Measurements from ENCODE around the gene TAMM41. TPM values are rescaled to one million over a fixed set of nuclear protein-coding genes. Genes with fewer than 3 reads are reported as not detected.

Gene TAMM41
- total RNA-seq, 1 donor from 2014 or later = 13.9 TPM

DNA sequence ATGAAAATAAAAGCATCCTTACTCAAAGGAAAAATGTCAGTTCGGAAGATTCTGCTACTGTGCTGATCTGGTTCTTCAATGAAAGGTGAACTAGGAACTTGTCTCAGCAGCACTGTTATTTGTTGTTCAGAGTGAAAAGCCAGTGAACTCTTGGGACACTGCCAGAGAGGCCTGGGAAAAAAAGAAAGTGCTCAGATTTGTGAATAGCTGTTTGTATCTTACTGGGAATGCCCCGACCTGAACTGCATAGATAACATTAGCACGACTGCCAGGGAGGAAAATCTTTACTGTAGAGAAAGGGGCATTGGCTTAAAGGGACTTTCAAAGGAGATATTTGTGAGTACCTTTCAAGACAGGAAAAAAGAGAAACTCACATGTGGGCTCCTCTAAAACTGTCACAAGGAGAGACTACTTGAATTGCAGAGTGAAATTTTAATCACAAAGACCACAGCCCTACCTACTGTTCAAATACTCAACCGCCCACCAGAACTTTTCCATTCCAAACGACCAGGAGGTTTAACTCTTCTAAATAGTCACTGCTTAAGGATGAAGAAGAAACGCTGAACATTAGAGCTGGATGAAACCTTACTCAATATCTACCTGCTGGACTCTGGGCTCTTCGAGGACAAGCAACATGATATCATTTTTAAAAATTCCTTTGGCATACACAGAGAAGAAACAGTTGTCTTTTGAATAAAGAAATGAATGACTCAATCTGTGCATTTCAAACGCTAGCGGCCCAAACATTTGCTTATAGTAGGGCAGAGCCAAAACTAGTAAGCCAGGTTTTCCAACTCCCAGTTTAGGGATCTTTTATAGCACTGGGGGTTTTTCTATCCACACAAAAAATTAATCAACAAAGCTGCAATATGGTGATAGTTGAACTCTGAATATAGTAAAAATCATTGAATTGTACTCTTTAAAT, 13.4 kb downstream of the TAMM41 start:
- no peak for DNase-seq (ENCODE audit: low read depth)
- no peaks in the 10 kb centered on the region for H3K9me3 ChIP-seq (ENCODE audit: insufficient read depth, low read depth, low read length)
- no peaks in the 10 kb centered on the region for H3K27me3 ChIP-seq (ENCODE audit: insufficient read depth, low read length)
- no peak overlapping the region for H3K4me2 ChIP-seq (ENCODE audit: low read length)
- TF ChIP-seq, protein P1, sequence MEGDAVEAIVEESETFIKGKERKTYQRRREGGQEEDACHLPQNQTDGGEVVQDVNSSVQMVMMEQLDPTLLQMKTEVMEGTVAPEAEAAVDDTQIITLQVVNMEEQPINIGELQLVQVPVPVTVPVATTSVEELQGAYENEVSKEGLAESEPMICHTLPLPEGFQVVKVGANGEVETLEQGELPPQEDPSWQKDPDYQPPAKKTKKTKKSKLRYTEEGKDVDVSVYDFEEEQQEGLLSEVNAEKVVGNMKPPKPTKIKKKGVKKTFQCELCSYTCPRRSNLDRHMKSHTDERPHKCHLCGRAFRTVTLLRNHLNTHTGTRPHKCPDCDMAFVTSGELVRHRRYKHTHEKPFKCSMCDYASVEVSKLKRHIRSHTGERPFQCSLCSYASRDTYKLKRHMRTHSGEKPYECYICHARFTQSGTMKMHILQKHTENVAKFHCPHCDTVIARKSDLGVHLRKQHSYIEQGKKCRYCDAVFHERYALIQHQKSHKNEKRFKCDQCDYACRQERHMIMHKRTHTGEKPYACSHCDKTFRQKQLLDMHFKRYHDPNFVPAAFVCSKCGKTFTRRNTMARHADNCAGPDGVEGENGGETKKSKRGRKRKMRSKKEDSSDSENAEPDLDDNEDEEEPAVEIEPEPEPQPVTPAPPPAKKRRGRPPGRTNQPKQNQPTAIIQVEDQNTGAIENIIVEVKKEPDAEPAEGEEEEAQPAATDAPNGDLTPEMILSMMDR (IDR thresholded peaks at IDR 0.05; ENCODE audit: insufficient read depth, low read depth, low read length) = no peak
- TF ChIP-seq EZH2 (IDR thresholded peaks at IDR 0.05; ENCODE audit: insufficient read depth, low read length) = no peak
- no peak overlapping the region for H2AFZ ChIP-seq (ENCODE audit: low read depth, low read length)
- Mint-ChIP-seq H3K36me3 (ENCODE audit: low read depth, unreplicated experiment) (peaks cover 14% of the 10 kb centered on the region), H3K27ac (ENCODE audit: unreplicated experiment) (no peak overlapping the region), H3K4me3 (ENCODE audit: unreplicated experiment) (no peak overlapping the region), H3K4me1 (ENCODE audit: low read depth, unreplicated experiment) (peaks cover 7% of the 10 kb centered on the region), H3K9me3 (ENCODE audit: unreplicated experiment) (no peaks in the 10 kb centered on the region), H3K27me3 (ENCODE audit: low read depth, unreplicated experiment) (no peaks in the 10 kb centered on the region)
- H3K4me3 ChIP-seq (ENCODE audit: insufficient read depth, low read depth, low read length) = no peak overlapping the region
- no peak overlapping the region for H3K27ac ChIP-seq (ENCODE audit: low read depth, low read length)
- FAIRE-seq = no peak
- no peaks in the 10 kb centered on the region for H3K79me2 ChIP-seq (ENCODE audit: insufficient read depth, low read length)
- no peaks in the 10 kb centered on the region for H3K4me1 ChIP-seq (ENCODE audit: insufficient read depth, low read length)
- peaks cover 14% of the 10 kb centered on the region for H4K20me1 ChIP-seq (ENCODE audit: insufficient read depth, low read length)
- H3K9ac ChIP-seq (ENCODE audit: low read length) = no peak overlapping the region
- H3K36me3 ChIP-seq (ENCODE audit: insufficient read depth, low read length) = peaks cover 32% of the 10 kb centered on the region

DNA sequence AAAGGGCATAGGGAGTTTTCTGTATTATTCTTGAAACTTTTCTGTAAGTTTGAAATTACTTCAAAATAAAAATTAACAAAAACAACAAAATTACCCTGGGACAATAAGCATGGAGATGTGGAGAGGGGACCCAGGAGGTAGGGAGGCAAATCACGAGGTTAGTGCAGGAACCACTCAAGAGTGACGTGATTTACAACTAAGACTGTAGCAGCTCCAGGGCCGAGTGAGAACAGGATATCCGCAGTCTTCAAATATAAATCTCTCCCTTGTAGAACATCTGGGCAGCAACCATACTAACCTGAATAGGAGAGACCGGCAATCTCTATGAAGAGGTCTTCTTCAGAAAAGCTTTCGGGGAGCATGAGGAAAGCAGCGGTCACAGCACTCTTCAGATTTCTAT, 17.3 kb downstream of the TAMM41 start:
- Mint-ChIP-seq H3K4me3 (ENCODE audit: unreplicated experiment) (no peak overlapping the region), H3K27ac (ENCODE audit: unreplicated experiment) (no peak overlapping the region), H3K27me3 (ENCODE audit: low read depth, unreplicated experiment) (no peaks in the 10 kb centered on the region), H3K36me3 (ENCODE audit: low read depth, unreplicated experiment) (peaks cover 14% of the 10 kb centered on the region), H3K9me3 (ENCODE audit: unreplicated experiment) (no peaks in the 10 kb centered on the region), H3K4me1 (ENCODE audit: low read depth, unreplicated experiment) (peaks cover 7% of the 10 kb centered on the region)
- Histone ChIP-seq H3K4me2 (ENCODE audit: low read length) (no peak overlapping the region), H3K9ac (ENCODE audit: low read length) (no peak overlapping the region), H3K9me3 (ENCODE audit: insufficient read depth, low read depth, low read length) (no peaks in the 10 kb centered on the region), H4K20me1 (ENCODE audit: insufficient read depth, low read length) (peaks cover 6% of the 10 kb centered on the region), H3K36me3 (ENCODE audit: insufficient read depth, low read length) (peaks cover 39% of the 10 kb centered on the region), H3K27me3 (ENCODE audit: insufficient read depth, low read length) (no peaks in the 10 kb centered on the region), H3K4me3 (ENCODE audit: insufficient read depth, low read depth, low read length) (no peak overlapping the region), H3K4me1 (ENCODE audit: insufficient read depth, low read length) (no peaks in the 10 kb centered on the region), H3K27ac (ENCODE audit: low read depth, low read length) (no peak overlapping the region), H2AFZ (ENCODE audit: low read depth, low read length) (no peak overlapping the region), H3K79me2 (ENCODE audit: insufficient read depth, low read length) (no peaks in the 10 kb centered on the region)
- DNase-seq (ENCODE audit: low read depth) = no peak
- TF ChIP-seq EZH2 (IDR thresholded peaks at IDR 0.05; ENCODE audit: insufficient read depth, low read length) = no peak
- TF ChIP-seq, protein P1 (IDR thresholded peaks at IDR 0.05; ENCODE audit: insufficient read depth, low read depth, low read length) = no peak
- FAIRE-seq = no peak
